GM19043 (cell line): ENCODE data around the gene SIPA1L2.
"Not testable (repeated sequence)": the region's sequence is repeated elsewhere in the genome, so short reads cannot be mapped to it uniquely, and the experiment has no call there.

ENCODE experiments used
- ATAC-seq: cut with Tn5 transposase; IDR thresholded peaks from one replicate; pipeline ENCODE4 v1.9.1; 2021; ENCODE audit warnings: low read depth; ENCODE audit not compliant: unreplicated experiment

The SIPA1L2 gene

DNA sequence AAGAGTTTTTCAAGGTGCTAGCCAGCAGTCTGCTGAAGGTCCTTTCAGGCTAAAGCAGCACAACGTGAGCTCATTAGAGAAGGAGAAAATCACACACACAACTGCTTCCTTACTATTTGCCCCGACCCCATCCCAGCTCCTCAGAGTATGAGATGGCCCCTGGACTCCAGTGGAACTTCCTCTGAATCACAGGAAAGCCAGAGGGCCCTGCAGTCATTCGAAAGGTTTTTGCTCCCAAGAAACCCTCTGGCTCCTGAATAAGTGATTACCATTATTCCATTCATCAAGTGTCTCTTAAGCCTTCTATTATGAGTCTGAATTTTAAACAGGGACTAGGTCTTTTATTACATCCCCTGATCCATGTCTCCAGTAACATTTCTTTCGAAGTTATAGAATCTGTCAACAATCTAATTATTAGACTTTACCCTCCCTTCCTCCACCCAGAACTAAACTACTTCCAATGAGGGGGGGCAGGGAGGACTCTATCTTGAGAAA is 14.6 kb downstream of the SIPA1L2 start:
- no peak for ATAC-seq

DNA sequence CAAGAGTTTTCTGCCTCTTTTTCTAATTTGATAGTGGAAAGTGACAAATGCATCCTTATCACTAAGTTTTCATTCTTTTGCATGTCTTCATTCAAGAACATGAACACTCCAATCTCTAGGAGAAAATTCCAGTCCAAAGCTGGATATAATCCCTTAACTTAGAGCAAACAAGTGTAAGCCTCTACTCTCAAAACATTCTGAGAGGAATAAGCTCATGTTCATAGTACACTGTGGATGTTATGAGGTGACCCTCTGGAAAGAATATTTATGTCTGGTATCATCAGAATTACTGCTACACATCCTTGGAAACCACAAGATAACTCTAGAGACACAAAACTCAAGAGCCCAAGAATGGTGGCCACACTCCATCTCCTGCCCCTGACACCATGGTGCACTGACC is 15.1 kb downstream of the SIPA1L2 start:
- no peak for ATAC-seq

DNA sequence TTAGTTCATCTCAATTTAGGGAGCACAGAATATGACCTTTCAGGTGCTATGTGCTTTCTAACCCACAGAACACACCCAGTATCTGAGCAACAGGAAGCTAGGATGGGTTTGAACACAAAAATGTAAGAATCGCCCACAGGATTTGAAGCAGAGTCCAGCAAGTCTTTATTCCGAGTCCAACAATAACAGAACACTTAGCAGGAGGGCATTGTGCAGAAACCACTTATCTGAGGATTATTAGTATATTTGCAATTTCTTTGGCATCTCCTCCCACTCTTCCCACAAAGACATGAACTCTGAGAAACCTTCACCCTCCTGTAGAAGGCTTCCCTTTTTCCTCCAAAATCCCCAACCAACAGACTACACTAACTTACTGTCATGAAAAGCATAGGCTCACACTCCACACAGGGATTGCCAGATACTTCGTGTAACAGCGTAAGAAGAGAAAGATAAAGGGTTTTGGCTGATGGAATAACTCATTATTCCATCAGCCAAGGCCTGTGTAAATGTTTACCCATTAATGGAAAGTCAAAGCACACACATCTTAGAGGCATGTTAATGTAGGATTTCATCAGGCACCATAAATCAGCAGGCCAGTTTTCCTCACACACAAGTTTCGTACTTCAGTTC is 16.1 kb downstream of the SIPA1L2 start:
- ATAC-seq = no peak

DNA sequence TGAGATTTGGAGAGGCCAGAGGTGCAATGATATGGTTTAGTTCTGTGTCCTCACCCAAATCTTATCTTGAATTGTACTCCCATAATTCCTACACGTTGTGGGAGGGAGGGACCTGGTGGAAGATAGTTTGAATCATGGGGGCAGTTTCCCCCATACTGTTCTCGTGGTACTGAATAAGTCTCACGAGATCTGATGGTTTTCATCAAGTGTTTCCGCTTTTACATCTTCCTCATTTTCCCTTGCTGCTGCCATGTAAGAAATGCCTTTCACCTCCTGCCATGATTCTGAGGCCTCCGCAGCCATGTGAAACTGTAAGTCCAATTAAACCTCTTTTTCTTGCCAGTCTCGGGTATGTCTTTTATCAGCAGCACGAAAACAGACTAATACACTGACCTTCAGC is 17.1 kb downstream of the SIPA1L2 start:
- ATAC-seq = not testable (repeated sequence)

DNA sequence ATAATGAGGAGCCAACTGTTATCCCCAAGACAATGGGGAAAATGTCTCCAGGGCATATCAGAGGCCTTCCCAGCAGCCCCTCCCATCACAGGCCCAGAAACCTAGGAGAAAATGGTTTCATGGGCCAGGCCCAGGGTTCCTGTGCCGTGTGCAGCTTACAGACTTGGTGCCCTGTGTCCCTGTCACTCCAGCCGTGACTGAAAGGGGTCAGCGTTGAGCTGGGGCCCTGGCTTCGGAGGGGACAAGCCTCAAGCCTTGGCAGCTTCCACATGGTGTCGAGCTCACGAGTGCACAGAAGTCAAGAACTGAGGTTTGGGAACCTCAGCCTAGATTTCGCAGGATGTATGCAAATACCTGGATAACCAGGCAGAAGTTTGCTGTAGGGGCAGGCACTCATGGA is 18.1 kb downstream of the SIPA1L2 start:
- no peak for ATAC-seq

DNA sequence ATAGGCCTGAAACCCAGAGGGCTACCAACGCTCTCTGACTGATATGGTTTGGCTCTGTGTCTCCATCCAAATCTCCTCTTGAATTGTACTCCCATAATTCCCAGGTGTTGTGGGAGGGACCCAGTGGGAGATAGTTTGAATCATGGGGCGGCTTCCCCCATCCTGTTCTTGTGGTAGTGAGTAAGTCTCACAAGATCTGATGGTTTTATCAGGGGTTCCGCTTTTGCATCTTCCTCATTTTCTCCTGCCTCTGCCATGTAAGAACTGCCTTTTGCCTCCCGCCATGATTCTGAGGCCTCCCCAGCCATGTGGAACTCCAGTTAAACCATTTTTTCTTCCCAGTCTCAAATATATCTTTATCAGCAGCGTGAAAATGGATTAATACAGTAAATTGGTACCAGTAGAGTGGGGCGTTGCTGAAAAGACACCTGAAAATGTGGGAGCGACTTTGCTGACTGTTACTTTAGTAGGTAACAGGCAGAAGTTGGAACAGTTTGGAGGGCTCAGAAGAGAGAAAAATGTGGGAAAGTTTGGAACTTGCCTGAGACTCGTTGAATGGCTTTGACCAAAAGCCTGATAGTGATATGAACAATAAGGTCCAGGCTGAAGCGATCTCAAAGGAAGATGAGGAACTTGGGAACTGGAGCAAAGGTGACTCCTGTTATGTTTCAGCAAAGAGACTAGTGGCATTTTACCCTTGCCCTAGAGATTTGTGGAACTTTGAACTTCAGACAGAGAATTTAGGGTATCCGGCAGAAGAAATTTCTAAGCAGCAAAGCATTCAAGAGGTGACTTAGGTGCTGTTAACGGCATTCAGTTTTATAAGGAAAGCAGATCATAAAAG is 18.8 kb downstream of the SIPA1L2 start:
- not testable (repeated sequence) for ATAC-seq

DNA sequence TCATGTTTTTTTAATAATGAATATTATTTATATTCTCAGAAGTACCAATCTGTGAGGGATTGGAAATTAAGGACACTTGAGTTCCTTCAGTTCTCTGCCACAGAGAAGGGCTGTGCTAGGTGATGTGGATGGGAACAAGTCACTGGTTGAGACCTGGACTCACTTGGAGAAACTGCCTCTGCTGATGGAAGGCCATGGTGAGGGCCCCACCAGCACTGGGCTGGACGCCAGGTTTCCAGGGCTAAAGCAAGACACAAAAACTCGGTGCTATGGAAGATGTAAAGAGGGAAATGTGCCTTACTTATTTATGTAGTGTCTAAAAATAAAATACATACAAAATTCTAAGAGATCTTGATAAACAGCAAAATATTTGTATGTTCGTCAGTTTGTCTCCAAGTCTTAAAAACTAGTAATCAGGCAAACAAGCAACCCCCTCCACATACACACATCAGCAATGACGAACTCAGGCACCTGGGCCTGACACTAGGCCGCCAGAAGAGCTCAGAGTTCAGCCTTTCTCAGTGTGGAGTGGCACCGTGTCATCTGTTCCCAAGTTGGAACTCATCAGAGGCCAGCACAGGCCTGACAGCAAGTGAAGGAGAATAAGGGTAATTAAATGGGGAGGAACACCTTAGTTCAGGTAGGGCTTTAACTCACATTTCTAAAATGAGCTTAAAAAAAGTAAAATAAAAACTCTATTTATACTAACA is 19.6 kb downstream of the SIPA1L2 start:
- ATAC-seq = no peak

DNA sequence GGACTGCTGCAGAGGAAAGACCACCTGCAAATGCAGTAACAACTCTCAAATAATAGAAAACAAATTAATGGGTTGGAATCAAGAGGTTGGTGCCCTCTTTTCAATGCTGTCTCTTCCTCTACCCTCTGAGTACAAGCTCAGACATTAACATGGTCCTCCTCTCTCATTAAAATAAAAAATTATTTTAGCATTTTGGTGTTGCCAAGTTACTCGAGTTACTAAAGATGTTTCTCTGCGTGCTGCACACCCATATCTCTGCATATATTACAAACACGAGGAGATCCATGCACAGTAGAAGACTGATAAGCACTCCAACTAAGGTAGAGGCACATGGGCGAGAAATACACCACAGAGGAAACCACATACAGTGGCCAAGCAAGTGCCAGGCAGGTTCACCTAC is 21.5 kb downstream of the SIPA1L2 start:
- no peak for ATAC-seq

DNA sequence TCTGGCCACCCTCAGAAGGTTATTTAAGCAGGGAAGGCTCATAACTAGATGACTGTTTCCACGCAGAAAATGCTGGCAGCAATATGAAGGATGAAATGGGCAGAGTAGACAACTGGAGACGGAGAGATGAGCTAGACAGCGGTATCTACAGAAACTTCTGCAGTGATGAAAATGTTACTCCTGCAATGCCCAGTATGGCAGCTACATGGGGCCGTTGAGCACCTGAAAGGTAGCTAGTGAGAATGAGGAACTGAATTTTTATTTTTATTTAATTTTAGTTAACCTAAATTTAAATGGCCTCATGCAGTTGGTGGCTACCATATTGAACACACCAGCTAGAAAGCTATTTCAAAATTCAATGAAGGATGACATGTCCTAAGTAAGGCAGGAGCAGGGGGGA is 27.3 kb downstream of the SIPA1L2 start:
- ATAC-seq = no peak

DNA sequence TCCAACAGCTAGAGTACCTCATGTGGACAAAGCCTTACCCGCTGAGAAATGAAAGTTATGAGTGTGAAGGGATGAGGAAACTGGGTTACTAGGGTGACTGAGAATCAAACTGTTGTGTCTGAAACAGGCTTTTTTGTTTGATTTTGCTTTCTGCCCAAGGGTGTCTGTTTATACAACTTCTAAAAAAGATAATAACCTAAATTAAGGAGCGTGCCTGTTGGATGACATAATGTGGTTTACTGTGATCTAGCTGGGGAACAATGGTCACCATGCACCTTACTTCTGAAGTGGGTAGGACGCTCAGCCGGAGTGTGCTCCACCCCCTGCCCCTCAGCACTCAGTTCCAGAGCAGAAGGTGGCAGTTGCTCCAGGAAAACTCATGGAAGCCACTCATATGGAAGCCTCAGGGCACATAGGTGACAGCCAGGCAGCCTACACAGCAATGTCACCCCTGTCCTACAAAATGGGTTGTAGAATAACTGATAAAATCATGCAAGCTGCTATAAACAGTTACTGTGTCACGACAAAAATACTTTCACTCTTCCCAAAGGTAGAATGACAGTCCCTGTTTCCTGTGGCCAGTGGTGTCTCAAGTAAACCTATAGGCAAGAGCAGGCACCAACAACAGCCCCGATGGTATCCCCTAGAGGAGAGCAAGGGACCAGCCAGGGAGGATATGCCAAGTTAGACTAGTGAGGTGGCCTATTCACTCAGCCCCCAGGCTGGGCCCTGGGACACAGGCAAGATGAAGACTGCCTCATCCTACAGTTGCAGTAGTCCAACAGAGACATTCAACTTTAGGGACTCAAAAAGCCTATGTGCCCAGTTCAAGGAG is 29.3 kb downstream of the SIPA1L2 start:
- no peak for ATAC-seq

DNA sequence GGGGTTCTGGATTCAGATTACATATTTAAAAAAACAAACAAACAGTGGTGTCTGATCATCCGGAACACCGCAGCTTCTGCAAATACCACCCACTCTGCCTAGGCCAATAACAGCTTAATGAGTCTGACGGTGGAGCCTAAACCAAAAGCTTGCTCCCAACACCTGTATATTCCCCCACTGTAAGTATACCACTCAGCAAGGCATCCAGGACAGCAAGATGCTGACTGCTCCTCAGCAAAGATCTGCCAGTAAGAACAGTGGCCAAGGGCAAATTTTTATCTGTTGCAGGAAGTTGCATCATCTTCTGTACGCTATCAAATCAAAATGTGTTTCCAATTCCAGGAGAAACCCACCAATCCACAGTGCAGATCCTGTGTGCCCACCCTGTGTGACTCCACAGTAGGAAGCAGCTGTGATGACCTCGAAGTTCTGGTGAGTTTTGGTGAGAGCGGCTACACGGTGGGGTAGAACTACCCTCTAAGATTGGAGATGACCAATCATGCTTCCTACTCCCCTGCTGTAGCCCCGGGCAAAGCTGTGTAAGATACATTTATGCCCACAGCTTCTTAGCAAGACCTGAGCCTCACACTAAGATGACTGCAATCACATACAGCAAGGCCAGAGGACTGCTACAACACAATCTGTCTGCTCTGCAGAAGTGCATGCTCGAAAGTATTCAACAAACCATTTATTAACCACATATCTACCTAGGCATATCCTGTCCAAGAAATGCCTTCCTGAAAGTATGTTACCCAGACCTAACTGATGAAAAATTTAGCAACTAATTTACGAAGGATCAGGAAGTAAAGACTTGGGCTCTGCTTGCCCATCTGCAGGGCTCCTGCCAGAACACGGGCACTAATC is 30.5 kb downstream of the SIPA1L2 start:
- peak; percentile 63 for ATAC-seq

DNA sequence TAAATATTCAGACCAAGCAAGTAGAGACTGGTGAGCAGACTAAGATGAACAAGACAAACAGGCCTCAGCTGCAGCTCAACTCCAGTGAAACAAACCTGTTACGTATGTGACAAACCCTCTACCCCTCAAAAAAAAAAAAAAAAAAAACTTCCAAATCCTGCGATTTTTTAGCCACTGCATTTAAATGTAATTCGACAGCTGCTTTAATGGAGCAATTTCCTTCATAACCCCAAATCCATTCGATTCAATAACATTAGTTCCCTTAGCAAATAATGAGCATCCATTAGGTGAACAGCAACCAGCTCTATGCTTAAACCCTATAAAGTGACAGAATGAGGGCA is 31.1 kb downstream of the SIPA1L2 start:
- ATAC-seq = no peak

DNA sequence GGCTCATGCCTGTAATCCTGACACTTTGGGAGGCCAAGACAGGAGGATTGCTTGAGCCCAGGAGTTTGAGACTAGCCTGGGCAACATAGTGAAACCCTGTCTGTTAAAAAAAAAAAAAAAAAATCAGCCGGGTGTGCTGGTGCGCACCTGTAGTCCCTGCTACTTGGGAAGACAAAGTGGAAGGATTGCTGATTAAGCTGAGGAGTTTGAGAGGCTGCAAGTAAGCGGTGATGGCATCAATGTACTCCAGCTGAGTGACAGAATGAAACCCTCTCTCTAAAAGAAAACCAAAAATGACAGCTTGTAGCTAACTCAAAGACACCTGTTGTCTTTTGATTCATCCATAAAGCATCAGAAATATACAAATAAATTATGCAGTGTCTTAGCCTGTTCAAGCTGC is 31.8 kb downstream of the SIPA1L2 start:
- no peak for ATAC-seq

DNA sequence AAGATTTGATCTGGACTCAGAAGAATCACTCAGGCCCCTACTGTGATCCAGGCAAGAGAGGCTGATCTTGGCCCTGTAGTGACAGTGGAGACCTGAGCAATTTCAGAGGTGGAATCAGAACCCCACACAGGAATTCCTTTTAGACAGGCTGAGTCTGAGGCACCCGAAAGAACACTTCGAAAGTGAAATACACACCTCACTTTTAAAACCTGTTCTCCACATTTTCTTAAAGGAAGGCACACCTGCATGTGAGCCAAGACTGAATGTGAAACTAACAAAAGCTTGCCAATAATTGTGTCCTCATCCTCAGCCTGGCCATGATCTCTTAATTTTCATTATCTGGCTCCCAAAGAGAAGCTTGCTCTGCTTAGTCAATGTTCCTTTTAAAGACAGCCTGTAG is 32.2 kb downstream of the SIPA1L2 start:
- peak; percentile 39 for ATAC-seq

DNA sequence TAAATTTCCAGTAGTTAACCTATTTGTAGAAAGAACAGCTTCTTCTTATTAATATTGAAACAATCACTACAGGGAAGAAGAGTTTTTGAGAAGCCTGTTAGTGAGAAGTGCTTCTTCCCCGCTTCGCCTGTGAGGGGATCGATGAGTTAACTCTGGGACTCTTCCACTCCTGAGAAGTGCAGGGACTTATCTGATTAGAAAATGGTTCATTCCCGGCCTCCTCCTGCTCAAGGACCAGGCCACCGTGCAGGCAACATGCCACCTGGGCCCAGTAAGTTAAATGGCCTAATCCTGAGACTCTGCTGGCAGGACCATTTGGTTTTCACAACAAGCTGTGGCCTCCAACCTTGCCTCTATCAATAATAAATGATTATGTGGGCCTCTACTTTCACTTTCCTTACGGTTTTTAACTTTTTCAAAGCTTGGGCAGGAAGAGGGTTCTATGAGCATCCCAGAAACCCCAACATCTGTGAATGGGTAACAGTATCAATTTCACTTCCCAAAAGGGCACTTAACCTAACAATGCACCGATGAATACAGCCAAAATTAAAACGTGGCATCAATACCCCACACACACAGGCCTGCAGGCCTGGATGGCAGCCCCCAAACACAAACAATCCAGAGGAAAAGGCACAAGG is 33.1 kb downstream of the SIPA1L2 start:
- peak; percentile 39 for ATAC-seq

DNA sequence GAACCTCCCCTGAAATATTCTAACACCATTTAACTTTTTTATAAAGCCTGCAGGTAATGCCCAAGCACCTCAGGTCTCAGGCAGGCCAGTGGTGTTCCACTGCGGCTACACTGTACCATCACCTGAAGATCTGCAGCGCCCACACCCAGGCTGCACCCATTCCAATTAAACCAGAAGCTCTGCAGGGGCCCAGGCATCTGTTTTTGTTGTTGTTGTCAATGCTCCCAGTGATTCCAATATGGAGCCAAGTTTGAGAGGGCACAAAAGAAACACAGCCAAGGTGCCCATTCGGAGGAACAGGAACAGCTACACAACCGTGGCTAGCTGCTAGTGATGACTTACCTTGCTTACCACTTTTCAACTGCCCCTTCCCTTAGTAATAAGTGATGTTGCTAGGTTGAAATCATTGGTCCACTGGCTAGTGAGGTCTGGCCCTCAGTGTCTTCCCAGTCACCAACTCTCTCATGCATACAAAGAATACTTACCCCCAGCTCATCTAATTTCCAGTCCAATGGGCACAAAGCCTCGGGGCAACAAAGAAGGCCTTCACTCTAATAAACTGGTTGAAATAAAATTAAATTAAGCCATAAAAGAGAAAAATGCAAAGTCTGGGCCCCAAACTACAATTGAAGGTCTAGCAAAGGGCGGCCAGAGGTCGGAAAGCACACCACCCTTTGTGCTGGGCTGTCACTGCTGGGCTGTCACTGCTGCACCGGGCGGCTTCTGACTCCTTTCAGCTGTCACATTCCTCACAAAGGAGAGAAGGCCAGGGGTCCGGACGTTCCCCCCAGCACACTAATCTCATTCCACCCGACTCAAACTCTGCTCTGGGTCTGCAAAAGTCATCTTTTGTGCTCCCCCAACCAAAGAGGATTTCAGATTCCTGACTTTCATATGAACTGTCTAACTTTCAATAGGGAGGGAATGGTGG is 34.9 kb downstream of the SIPA1L2 start:
- ATAC-seq = no peak

DNA sequence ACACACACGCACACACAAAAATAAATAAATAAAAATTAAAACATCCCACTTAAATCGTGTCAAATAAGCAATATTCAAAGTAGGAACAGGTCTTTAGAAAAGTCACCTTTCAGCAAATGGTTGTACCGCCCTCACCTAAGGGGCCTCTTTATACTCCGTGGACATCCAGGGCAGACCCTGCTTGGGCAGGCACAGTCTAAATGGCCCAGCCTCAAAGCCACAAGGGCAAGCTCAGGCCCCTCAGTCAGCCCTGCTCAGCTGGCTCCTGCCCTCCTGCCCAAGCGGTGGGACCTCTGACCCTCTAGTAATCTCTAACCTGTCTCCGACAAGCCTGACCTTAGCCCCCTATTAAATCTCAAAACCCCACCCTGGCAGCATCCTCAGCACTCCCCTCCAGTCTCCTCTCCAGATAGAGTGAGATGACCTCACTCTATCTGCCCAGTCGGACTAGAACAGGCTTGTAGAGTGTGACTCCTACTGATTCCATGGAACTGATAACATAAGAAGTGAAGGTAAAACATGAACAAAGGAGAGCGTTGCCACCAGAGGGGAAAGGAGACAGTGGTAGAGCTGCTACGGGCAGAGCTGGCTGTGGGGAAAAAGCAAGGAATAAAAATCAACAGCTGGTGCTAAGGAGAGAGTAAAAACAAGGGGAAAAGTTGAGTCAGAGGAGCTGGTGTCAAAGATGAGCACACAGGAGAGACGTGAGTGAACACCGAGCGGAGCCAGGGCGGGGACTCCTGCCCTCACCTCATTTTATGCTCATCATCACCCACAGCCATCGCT is 36.0 kb downstream of the SIPA1L2 start:
- ATAC-seq = no peak
